Spleen (tissue), 7 donors: ENCODE measurements around the gene ARHGAP29.
"Not testable (repeated sequence)": the region's sequence is repeated elsewhere in the genome, so short reads cannot be mapped to it uniquely, and the experiment has no call there.

Source experiments
- POLR2A ChIP-seq, 3 donors: fragments of 450-650 bp; IDR thresholded peaks; one replicate each; pipeline ENCODE4 v1.5.1; 2017; ENCODE audit warnings: antibody characterized with exemption in 3 of 3, mild to moderate bottlenecking in 1 of 3
- TF ChIP-seq, protein P1 (sequence below), 11 experiments: fragments of 200-600 bp in 7 of 11; fragments of 450-650 bp in 4 of 11; sonication (generic) in 4 of 11; IDR thresholded peaks in 8 of 11; conservative IDR thresholded peaks in 3 of 11; 1 replicate in 7 of 11; 2 replicates in 4 of 11; pipeline versions ENCODE4 v1.4.0 to v1.8.0; 2016 to 2021; ENCODE audit warnings: antibody characterized with exemption in 11 of 11, inconsistent platforms in 4 of 11, mild to moderate bottlenecking in 1 of 11
- donor health status: DM: no; HTN: no; CAD: no; lungs with moderate emphysema.
- donor health status: DM: no; HTN: no; CAD: no.
- donor health status: DM: no; HTN: no; CAD: no.

DNA sequence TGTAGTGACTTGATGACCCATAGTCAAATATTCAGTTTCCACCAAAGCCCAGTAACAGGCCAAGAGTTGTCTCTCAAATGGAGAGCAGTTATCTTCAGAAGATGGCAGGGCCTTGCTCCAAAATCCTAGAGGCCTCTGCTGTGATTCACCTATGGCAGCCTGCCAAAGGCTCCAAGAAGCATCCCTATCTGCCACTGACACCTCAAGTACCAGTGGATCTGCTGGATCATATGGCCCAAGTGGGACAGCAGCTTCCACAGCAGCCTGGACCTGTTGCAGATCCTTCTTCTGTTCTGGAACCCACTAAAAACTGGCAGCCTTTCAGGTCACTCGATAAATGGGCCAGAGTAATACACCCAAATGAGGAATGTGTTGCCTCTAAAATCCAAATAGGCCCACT is 73.3 kb downstream of the ARHGAP29 start:
- TF ChIP-seq POLR2A (IDR thresholded peaks at IDR 0.05): not testable (repeated sequence)
- TF ChIP-seq, protein P1, sequence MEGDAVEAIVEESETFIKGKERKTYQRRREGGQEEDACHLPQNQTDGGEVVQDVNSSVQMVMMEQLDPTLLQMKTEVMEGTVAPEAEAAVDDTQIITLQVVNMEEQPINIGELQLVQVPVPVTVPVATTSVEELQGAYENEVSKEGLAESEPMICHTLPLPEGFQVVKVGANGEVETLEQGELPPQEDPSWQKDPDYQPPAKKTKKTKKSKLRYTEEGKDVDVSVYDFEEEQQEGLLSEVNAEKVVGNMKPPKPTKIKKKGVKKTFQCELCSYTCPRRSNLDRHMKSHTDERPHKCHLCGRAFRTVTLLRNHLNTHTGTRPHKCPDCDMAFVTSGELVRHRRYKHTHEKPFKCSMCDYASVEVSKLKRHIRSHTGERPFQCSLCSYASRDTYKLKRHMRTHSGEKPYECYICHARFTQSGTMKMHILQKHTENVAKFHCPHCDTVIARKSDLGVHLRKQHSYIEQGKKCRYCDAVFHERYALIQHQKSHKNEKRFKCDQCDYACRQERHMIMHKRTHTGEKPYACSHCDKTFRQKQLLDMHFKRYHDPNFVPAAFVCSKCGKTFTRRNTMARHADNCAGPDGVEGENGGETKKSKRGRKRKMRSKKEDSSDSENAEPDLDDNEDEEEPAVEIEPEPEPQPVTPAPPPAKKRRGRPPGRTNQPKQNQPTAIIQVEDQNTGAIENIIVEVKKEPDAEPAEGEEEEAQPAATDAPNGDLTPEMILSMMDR (IDR thresholded peaks at IDR 0.05 in 8 of 11, conservative IDR thresholded peaks at IDR 0.05 in 3 of 11): not testable (repeated sequence)
